Measurements from ENCODE around the gene ANKRD35.

- no peak for TF ChIP-seq ZFP30 (CRISPR knock-in tag; IDR thresholded peaks at IDR 0.05)
- TF ChIP-seq RARB (CRISPR knock-in tag; IDR thresholded peaks at IDR 0.05) = no peak
- no peak for TF ChIP-seq ZNF70 (CRISPR knock-in tag; IDR thresholded peaks at IDR 0.05)
- TF ChIP-seq TSHZ2 (CRISPR knock-in tag; IDR thresholded peaks at IDR 0.05) = no peak
- TF ChIP-seq CREB5 (CRISPR knock-in tag; IDR thresholded peaks at IDR 0.05; ENCODE audit: low read depth) = no peak
- no peak for TF ChIP-seq PATZ1 (CRISPR knock-in tag; IDR thresholded peaks at IDR 0.05; ENCODE audit: borderline replicate concordance)
- TF ChIP-seq POU6F1 (CRISPR knock-in tag; IDR thresholded peaks at IDR 0.05; ENCODE audit: borderline replicate concordance, low read depth) = no peak
Observed at GRCh38 chr1:145826030-145826429, 59.6 kb downstream of the ANKRD35 start.
